ENCODE data around the gene MAP3K6.
"Not testable (repeated sequence)": the region's sequence is repeated elsewhere in the genome, so short reads cannot be mapped to it uniquely, and the experiment has no call there.

The MAP3K6 gene

GRCh38 chr1:27395441-27396195 is 28.9 kb upstream of the MAP3K6 start:
- peak; percentile 53 to 58 for DNase-seq (ENCODE audit: low read depth in 2 of 2)

GRCh38 chr1:27394925-27395324 is 28.2 kb upstream of the MAP3K6 start:
- DNase-seq (ENCODE audit: low read depth in 2 of 2), result no peak

GRCh38 chr1:27394282-27394658 is 27.5 kb upstream of the MAP3K6 start:
- DNase-seq (ENCODE audit: low read depth in 2 of 2), result no peak

GRCh38 chr1:27393641-27394281 is 27.0 kb upstream of the MAP3K6 start:
- no peak for DNase-seq (ENCODE audit: low read depth in 2 of 2)

- no peak for DNase-seq (ENCODE audit: low read depth in 2 of 2)
These were observed 26.2 kb upstream of the MAP3K6 start for GRCh38 chr1:27392778-27393635.

- peak; percentile 82 to 84 for DNase-seq (ENCODE audit: low read depth in 2 of 2)
These were observed 25.5 kb upstream of the MAP3K6 start, which contains the start of gene GPR3 for GRCh38 chr1:27392096-27392777. Gene GPR3, plus strand, starts transcription at chr1:27392622. Its CDS starts 1,177 bp downstream, at chr1:27393799.

GRCh38 chr1:27391511-27392095 is 24.8 kb upstream of the MAP3K6 start:
- DNase-seq (ENCODE audit: low read depth in 2 of 2), result no peak

GRCh38 chr1:27388337-27389005 is 21.7 kb upstream of the MAP3K6 start:
- peak in 1 of 2 donors; percentile 54 for DNase-seq (ENCODE audit: low read depth in 2 of 2)

GRCh38 chr1:27384797-27385196 is 18.0 kb upstream of the MAP3K6 start:
- DNase-seq (ENCODE audit: low read depth in 2 of 2), result not testable (repeated sequence)

GRCh38 chr1:27383661-27384060 is 16.9 kb upstream of the MAP3K6 start:
- DNase-seq (ENCODE audit: low read depth in 2 of 2), result no peak

GRCh38 chr1:27383039-27383605 is 16.4 kb upstream of the MAP3K6 start, which contains the start of gene CD164L2:
Gene CD164L2, minus strand, starts transcription at chr1:27383333. Its CDS starts 94 bp downstream, at chr1:27383239.
- DNase-seq (ENCODE audit: low read depth in 2 of 2), result no peak

- no peak for DNase-seq (ENCODE audit: low read depth in 2 of 2)
These were observed 15.4 kb upstream of the MAP3K6 start for GRCh38 chr1:27381969-27382762.

GRCh38 chr1:27380766-27381733 is 14.3 kb upstream of the MAP3K6 start:
- DNase-seq (ENCODE audit: low read depth in 2 of 2), result no peak

GRCh38 chr1:27380224-27380623 is 13.5 kb upstream of the MAP3K6 start:
- no peak for DNase-seq (ENCODE audit: low read depth in 2 of 2)

- DNase-seq (ENCODE audit: low read depth in 2 of 2), result no peak
These were observed 12.9 kb upstream of the MAP3K6 start for GRCh38 chr1:27379564-27380122.

GRCh38 chr1:27377760-27378495 is 11.2 kb upstream of the MAP3K6 start:
- no peak for DNase-seq (ENCODE audit: low read depth in 2 of 2)

- DNase-seq (ENCODE audit: low read depth in 2 of 2), result no peak
These were observed 7.8 kb upstream of the MAP3K6 start, which contains the start of gene FCN3 for GRCh38 chr1:27374362-27375086. Gene FCN3, minus strand, starts transcription at chr1:27374824. Its CDS starts 6 bp downstream, at chr1:27374818.

Measured in stimulated activated CD8-positive, alpha-beta memory T cell treated with anti-CD3 and anti-CD28 coated beads, Interleukin-15, amount 100 ng/mL, for 4 hours (primary cell).